GM21526 (cell line): ENCODE measurements around the gene DMBT1.

Experiments used
- ATAC-seq: cut with Tn5 transposase; IDR thresholded peaks from one replicate; pipeline ENCODE4 v1.9.1; 2021; ENCODE audit warnings: moderate library complexity; ENCODE audit not compliant: unreplicated experiment, low FRiP score

Gene DMBT1

DNA sequence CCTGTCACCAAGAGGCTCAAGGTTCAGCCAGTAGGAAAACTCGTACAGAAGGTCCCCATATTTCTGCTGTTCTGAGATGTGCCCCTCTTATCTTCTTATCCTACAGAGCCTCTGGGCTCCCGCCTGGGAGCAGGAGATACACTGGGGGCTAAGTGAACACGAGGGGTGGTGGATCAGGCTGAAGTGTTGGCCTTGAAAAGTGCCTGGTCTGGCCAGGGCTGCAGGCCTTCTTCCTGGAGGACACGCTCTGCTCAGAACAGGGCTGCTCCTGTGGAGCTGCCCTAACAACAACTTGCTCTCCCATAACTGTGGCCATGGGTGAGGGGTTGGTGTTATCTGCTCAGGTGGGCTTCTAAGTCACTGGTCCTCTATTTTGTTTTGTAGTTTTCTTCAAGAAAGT, 105.4 kb downstream of the DMBT1 start:
- no peak for ATAC-seq

GRCh38 chr10:122669045-122669444, 108.5 kb downstream of the DMBT1 start:
- ATAC-seq: no peak

DNA sequence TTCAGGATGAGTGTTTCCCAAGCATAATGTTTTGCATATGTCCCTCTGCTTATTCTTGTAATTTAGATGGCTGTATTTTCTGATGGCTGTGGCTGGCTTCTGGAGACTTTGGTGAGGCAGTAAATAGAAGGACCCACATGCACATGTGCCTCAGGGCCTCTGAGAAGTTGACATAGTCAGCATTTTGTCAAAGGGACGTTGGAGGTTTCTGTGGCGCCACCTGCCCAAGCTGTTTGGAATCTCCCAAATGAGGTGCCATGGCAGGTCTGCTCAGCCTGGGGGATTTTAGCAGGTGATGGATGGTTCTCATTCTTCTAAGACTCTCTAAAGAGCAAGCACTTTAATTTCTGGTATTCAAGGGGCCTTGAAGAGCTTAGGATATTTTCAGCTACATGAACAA, 109.3 kb downstream of the DMBT1 start:
- no peak for ATAC-seq

GRCh38 chr10:122671355-122671754, 110.8 kb downstream of the DMBT1 start:
- no peak for ATAC-seq

- no peak for ATAC-seq
Observed at GRCh38 chr10:122672655-122673054, 112.1 kb downstream of the DMBT1 start.

- ATAC-seq: no peak
Observed at GRCh38 chr10:122673269-122673668, 112.7 kb downstream of the DMBT1 start.

DNA sequence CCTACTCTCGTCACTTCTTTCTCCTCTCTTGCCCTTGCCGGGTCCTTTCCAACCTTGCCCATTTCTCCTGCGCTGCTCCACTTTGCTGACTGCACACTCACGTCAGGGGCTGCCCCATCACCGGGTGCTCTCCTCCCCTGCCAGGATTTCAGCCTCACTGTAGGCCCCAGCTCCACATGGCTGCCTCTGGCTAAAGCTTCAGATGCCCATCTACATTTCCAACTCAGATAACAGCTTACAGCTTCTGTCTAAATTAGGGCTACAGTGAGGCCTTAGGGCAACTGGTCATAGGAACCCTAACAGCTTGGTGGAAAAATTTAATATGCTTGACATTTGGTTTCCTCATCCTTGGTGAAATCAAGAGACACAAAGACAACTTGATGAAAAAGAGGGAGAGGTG, 113.2 kb downstream of the DMBT1 start:
- ATAC-seq: no peak

- no peak for ATAC-seq
Observed at GRCh38 chr10:122674781-122675180, 114.2 kb downstream of the DMBT1 start.

DNA sequence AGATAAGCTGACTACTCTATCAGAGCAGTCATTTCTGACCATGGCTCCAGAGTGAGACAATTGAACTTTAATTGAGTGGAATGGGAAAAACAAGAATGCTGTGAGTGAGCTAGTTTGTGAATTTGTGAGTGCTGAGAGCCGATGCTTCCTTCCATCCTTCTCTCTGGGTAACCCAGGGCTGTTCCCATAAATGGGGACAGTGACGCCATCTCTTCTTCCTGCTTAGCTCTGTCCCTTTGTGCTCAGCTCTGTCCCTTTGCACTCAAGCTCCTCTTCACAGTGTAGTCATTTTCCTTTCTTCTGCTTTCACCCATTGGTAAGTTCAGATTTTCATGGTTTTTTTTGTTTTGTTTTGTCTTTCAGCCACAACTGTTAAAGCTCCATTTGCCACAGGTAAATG, 114.7 kb downstream of the DMBT1 start:
- no peak for ATAC-seq

DNA sequence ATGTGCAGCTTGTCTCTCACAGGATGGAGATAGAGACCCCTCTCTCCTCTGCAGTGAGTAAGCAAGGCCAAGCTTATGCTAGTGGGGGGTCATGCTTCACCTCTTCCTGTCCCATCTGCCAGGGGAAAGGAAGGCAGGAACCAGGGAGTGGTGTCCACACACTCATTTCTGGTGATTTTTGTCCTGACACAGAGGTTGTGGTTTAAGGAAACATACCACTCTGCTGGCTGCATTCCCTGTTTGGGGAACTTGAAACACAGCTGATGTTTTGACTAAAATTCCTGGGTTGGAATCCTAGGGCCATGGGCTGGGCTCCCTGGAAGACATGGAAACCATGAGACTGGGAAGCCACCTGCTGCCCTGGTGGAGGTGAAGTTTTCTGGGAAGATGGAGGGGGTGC, 117.7 kb downstream of the DMBT1 start:
- no peak for ATAC-seq

DNA sequence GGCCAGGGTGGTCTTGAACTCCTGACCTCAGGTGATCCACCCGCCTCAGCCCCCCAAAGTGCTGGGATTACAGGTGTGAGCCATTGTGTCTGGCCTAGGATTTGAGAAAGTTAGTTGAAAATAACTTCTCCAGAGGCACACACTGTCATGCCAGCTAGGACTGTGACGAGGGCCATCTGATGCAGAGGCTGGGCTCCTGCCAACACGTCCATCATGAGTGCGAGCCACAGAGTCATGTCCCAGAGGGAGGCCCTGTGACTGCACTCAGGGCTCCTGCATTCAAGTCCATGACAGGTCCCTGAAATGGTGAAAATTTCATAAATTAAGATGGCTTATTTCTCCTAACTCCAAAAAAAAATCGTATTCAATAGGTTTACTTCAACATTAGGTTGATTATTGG, 122.0 kb downstream of the DMBT1 start:
- ATAC-seq: no peak

DNA sequence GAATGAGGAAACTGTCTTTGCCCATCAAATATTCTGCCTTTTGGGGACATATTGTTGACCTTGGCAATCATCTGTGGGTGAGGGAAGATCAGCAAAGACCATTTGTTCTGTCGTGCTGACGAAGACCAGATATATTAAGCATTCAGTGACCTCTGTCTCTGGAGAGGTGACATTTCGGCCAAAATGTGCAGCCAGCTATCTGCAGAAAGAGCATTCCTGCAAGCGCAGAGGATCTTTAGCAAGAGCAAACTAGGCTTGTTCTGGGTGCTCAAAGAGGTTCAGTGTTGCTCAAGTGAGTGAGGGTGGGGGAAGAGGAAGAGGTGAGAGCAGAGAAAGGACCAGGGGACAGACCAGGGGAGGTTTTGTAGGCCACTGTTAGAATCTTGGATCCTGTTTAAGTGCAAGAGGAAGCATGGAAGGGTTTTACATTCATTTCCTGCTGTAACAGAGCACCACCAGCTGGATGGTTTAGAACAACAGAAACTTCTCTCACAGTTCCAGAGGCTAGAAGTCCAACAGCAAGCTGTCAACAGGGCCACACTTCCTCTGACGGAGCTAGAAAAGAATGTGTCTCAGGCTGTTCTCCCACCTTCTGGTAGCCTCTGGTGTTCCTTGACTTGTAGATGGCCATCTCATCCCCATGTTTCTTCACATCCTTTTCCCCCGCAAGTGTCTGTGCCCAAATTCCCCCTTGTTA, 127.9 kb downstream of the DMBT1 start:
- no peak for ATAC-seq

DNA sequence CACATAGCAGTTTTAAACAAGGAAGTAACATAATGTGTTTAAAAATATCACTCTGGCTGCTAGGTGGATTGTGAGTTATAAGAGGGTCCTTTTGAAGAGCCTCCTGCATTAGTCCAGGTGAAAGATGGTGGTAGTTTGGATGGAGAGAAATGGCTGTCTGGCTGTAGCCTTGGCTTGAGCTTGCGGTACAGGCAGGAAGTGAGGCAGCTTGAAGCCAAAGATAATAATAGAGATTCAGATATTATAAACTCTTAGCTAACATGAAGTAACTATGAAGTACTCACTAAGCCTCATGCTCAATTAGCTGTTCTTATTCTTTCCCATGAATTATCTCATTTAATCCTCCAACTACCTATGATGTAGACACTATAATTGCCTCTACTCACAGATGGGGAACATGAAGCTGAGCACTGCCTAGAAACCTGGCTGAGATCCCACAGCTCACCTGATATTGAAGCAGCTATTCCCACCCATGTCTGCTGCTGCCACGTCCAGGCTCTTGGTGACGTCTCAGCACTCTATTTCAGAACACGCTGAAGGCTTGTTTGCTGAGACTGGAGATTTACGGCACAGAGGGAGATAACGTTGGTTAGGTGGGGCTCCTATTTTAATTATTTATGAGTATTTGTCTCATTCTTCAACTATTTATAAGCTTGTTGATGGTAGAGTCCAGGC, 128.7 kb downstream of the DMBT1 start:
- ATAC-seq: no peak

DNA sequence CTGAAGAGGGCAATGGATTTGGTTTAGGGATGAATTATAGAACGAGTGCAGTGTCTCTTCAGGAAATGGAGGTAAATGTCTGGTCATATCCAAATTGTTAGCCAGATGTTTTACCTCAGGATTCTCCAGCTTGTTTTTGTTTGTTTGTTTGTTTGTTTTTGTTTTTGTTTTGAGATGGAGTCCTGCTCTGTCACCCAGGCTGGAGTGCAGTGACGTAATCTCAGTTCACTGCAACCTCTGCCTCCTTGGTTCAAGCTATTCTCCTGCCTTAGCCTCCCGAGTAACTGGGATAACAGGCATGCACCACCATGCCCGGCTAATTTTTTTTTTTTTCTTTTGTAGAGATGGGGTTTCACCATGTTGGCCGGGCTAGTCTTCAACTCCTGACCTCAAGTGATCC, 132.2 kb downstream of the DMBT1 start:
- ATAC-seq: no peak
